Fibroblast of peridontal ligament (primary cell): ENCODE results near the gene ZDHHC24.

Experiments
- DNase-seq: peaks from one replicate; pipeline ENCODE4 v3.0.0-alpha.2; 2010; ENCODE audit errors: extremely low read depth

ZDHHC24 gene

GRCh38 chr11:66494935-66495334, 50.9 kb downstream of the ZDHHC24 start:
- DNase-seq, result no peak

- DNase-seq, result no peak
Measured at GRCh38 chr11:66494458-66494857, 51.4 kb downstream of the ZDHHC24 start.

- DNase-seq, result no peak
Measured at GRCh38 chr11:66493130-66493529, 52.7 kb downstream of the ZDHHC24 start.

GRCh38 chr11:66492161-66492865, 53.5 kb downstream of the ZDHHC24 start:
- no peak for DNase-seq

- DNase-seq, result no peak
Measured at GRCh38 chr11:66491315-66491935, 54.4 kb downstream of the ZDHHC24 start.

GRCh38 chr11:66489636-66490035, 56.2 kb downstream of the ZDHHC24 start:
- no peak for DNase-seq

GRCh38 chr11:66488957-66489356, 56.9 kb downstream of the ZDHHC24 start:
- no peak for DNase-seq

GRCh38 chr11:66484806-66485380, 61.0 kb downstream of the ZDHHC24 start:
- no peak for DNase-seq

GRCh38 chr11:66480117-66480938, 65.5 kb downstream of the ZDHHC24 start, which contains the start of gene DPP3:
DPP3 (plus strand) TSS chr11:66480434; CDS start chr11:66482201, 1,767 bp downstream.
- DNase-seq, result peak; percentile 92

- DNase-seq, result peak; percentile 40
Measured at GRCh38 chr11:66479394-66480116, 66.3 kb downstream of the ZDHHC24 start.

GRCh38 chr11:66478729-66479393, 67.0 kb downstream of the ZDHHC24 start:
- no peak for DNase-seq

- no peak for DNase-seq
Measured at GRCh38 chr11:66477263-66478201, 68.3 kb downstream of the ZDHHC24 start.

GRCh38 chr11:66476841-66477251, 69.0 kb downstream of the ZDHHC24 start:
- no peak for DNase-seq

- DNase-seq, result no peak
Measured at GRCh38 chr11:66476173-66476840, 69.5 kb downstream of the ZDHHC24 start.

- DNase-seq, result no peak
Measured at GRCh38 chr11:66475349-66476172, 70.3 kb downstream of the ZDHHC24 start.

- DNase-seq, result no peak
Measured at GRCh38 chr11:66473608-66474515, 72.0 kb downstream of the ZDHHC24 start.

GRCh38 chr11:66473167-66473566, 72.7 kb downstream of the ZDHHC24 start:
- DNase-seq, result no peak
